Left lung (tissue), 10 donors: ENCODE data around the gene SUMO3. TPM values are rescaled to one million over a fixed set of nuclear protein-coding genes. Genes with fewer than 3 reads are reported as not detected.

Experiments
- ATAC-seq: fragments of 200-7000 bp; cut with Tn5 transposase; one replicate; pipeline ENCODE4 v1.9.1; 2020; ENCODE audit warnings: moderate library complexity
- DNase-seq, 4 donors: peaks; one replicate each; pipeline ENCODE4 v3.0.0-alpha.2; 2013 to 2020
- H3K27ac ChIP-seq, 2 donors: fragments of 200-600 bp; sonication (generic) in 1 of 2; one replicate each; pipeline versions ENCODE4 v1.5.0 to v1.8.0; 2020 to 2021
- H3K27me3 ChIP-seq, 2 donors: fragments of 200-600 bp; sonication (generic) in 1 of 2; one replicate each; pipeline versions ENCODE4 v1.5.0 to v1.8.0; 2020 to 2021
- H3K36me3 ChIP-seq, 2 donors: fragments of 200-600 bp; sonication (generic) in 1 of 2; one replicate each; pipeline versions ENCODE4 v1.5.0 to v1.8.0; 2020 to 2021
- H3K4me1 ChIP-seq, 2 donors: fragments of 200-600 bp; one replicate each; pipeline ENCODE4 v1.8.0; 2021
- H3K4me3 ChIP-seq, 2 donors: fragments of 200-600 bp; sonication (generic) in 1 of 2; one replicate each; pipeline versions ENCODE4 v1.5.0 to v1.8.0; 2020 to 2021; ENCODE audit warnings: mild to moderate bottlenecking in 1 of 2
- H3K9me3 ChIP-seq, 2 donors: fragments of 200-600 bp; sonication (generic) in 1 of 2; one replicate each; pipeline versions ENCODE4 v1.5.0 to v1.8.0; 2020 to 2021
- intact Hi-C, 2 donors: fragments of 100-400 bp; cut with DNase I; formaldehyde crosslinking; loops; one replicate each; pipeline versions ENCODE4 v1.11.2 to v1.14.2; 2022
- polyA plus RNA-seq, 6 donors: library from polyadenylated mRNA; unstranded; fragments of 120-200 nt; gene quantifications; one replicate each; pipeline ENCODE4 v1.2.1, GENCODE V29; 2013; ENCODE audit not compliant: insufficient read length in 6 of 6
- total RNA-seq, 2 donors: library from RNA; stranded (reverse); fragmentation: NEBNext Ultra II Directional; extraction: Animal tissue kit (Norgen Biotek cat#: 25700); gene quantifications; one replicate each; pipeline ENCODE4 v1.2.1, GENCODE V29; 2021
- TF ChIP-seq, protein P1 (sequence below), 2 donors: fragments of 200-600 bp; sonication (generic) in 1 of 2; IDR thresholded peaks; one replicate each; pipeline versions ENCODE4 v1.5.0 to v1.8.0; 2021; ENCODE audit warnings: antibody characterized with exemption in 2 of 2
- donor health status: DM: no; HTN: yes; CAD: no.
- donor health status: DM: no; HTN: no; CAD: no.

The SUMO3 gene
- total and polyA plus RNA-seq, 8 donors = 92.4 to 136 (median 118) TPM

DNA sequence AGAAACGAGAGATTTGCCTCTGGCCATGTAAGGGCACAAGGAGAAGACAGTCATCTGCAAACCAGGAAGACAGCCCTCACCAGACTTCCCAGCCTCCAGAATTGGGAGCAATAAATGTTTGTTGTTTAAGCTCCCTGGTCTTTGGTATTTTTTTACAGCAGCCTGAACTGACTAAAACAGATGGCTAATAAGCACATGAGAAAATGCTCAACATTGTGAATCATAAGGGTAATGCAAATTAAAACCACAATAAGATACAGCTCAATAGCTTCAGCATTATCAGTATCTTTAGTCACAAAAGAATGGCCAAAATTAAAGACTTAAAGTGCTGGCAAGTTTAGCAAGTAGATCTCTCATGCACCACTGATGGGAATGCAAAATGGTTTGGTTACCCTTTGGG is 28.0 kb downstream of the SUMO3 start:
- H3K4me3 ChIP-seq = no peak overlapping the region
- DNase-seq (no peak), ATAC-seq (no peak)
- H3K27me3 ChIP-seq = no peaks in the 10 kb centered on the region
- H3K9me3 ChIP-seq = no peaks in the 10 kb centered on the region
- TF ChIP-seq, protein P1, sequence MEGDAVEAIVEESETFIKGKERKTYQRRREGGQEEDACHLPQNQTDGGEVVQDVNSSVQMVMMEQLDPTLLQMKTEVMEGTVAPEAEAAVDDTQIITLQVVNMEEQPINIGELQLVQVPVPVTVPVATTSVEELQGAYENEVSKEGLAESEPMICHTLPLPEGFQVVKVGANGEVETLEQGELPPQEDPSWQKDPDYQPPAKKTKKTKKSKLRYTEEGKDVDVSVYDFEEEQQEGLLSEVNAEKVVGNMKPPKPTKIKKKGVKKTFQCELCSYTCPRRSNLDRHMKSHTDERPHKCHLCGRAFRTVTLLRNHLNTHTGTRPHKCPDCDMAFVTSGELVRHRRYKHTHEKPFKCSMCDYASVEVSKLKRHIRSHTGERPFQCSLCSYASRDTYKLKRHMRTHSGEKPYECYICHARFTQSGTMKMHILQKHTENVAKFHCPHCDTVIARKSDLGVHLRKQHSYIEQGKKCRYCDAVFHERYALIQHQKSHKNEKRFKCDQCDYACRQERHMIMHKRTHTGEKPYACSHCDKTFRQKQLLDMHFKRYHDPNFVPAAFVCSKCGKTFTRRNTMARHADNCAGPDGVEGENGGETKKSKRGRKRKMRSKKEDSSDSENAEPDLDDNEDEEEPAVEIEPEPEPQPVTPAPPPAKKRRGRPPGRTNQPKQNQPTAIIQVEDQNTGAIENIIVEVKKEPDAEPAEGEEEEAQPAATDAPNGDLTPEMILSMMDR (IDR thresholded peaks at IDR 0.05) = no peak
- H3K4me1 ChIP-seq = peaks cover 16 to 42% of the 10 kb centered on the region in 2 donors
- intact Hi-C loops = no loop called here
- H3K27ac ChIP-seq = no peak overlapping the region
- peaks cover 0 to 21% of the 10 kb centered on the region in 2 donors for H3K36me3 ChIP-seq

DNA sequence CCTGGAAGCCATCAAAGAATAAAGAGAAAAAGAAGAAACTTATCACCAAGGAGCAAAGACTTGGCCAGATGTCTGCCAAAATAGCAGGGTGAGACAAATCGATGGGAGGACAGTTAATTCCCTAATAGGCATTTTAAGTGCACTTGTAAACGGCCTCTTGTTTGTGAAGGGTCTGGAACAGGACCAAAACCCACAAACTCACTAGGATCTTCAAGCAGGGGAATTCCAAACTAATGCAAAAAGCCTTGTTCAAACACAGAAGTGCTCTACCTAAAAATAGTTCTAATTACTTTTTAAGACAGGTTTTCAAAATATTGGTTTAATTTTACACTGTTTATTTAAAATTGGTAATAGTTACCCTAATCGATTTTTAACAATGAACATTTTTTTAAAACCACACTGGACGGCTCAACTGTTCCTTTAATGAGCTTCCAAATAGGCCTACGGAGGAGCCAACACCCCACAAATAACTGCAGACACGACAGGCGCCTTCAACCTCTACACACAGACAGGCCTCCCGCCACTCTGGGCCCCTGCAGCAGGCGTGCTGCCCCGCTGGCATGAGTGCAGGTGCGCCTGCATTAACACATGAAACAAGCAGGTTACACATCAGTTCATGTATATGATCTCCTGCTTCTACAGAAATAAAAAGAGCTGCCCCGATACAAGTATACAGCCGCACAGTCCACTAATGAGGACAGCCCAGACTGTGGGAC is 32.1 kb downstream of the SUMO3 start:
- intact Hi-C loops = no loop called here
- Histone ChIP-seq H3K27ac (no peak overlapping the region), H3K27me3 (no peaks in the 10 kb centered on the region), H3K36me3 (peaks cover 0 to 18% of the 10 kb centered on the region in 2 donors), H3K4me1 (peaks cover 10 to 16% of the 10 kb centered on the region in 2 donors), H3K4me3 (no peak overlapping the region), H3K9me3 (no peaks in the 10 kb centered on the region)
- peak in 1 of 4 donors; percentile 43 for DNase-seq
- TF ChIP-seq, protein P1 (IDR thresholded peaks at IDR 0.05) = no peak
- peak; percentile 67 for ATAC-seq

- intact Hi-C loops = no loop called here
- TF ChIP-seq, protein P1 (IDR thresholded peaks at IDR 0.05) = no peak
- Histone ChIP-seq H3K4me1 (peaks cover 10 to 21% of the 10 kb centered on the region in 2 donors), H3K27me3 (no peaks in the 10 kb centered on the region), H3K27ac (no peak overlapping the region), H3K4me3 (no peak overlapping the region), H3K36me3 (peaks cover 0 to 22% of the 10 kb centered on the region in 2 donors), H3K9me3 (no peaks in the 10 kb centered on the region)
- no peak for ATAC-seq
- no peak for DNase-seq
These were observed 33.1 kb downstream of the SUMO3 start for GRCh38 chr21:44784810-44785209.

GRCh38 chr21:44783020-44783696 is 34.7 kb downstream of the SUMO3 start:
- Histone ChIP-seq H3K4me1 (peaks cover 10 to 21% of the 10 kb centered on the region in 2 donors), H3K27me3 (no peaks in the 10 kb centered on the region), H3K4me3 (no peak overlapping the region), H3K9me3 (no peaks in the 10 kb centered on the region), H3K27ac (no peak overlapping the region), H3K36me3 (peaks cover 0 to 27% of the 10 kb centered on the region in 2 donors)
- ATAC-seq (no peak), DNase-seq (no peak)
- intact Hi-C loops = no loop called here
- TF ChIP-seq, protein P1 (IDR thresholded peaks at IDR 0.05) = no peak

- TF ChIP-seq, protein P1 (IDR thresholded peaks at IDR 0.05) = no peak
- ATAC-seq (peak; percentile 87), DNase-seq (peak in 1 of 4 donors; percentile 61)
- no peak overlapping the region for H3K27ac ChIP-seq
- no peaks in the 10 kb centered on the region for H3K27me3 ChIP-seq
- H3K9me3 ChIP-seq = no peaks in the 10 kb centered on the region
- intact Hi-C loops = no loop called here
- H3K4me3 ChIP-seq = no peak overlapping the region
- peaks cover 5 to 16% of the 10 kb centered on the region in 2 donors for H3K4me1 ChIP-seq
- peaks cover 0 to 42% of the 10 kb centered on the region in 2 donors for H3K36me3 ChIP-seq
These were observed 36.9 kb downstream of the SUMO3 start for GRCh38 chr21:44780767-44781459.
